Natural killer cell (primary cell): ENCODE data around the gene C8G. TPM values are rescaled to one million over a fixed set of nuclear protein-coding genes. Genes with fewer than 3 reads are reported as not detected.

ENCODE experiments used
- ATAC-seq, 3 donors: fragments of 150-1000 bp in 2 of 3; fragments of 200-7000 bp in 1 of 3; cut with Tn5 transposase; 1 replicate in 1 of 3; 2 replicates in 2 of 3; pipeline ENCODE4 v1.10.0; 2021; ENCODE audit warnings: mild to moderate bottlenecking in 2 of 3, moderate library complexity in 2 of 3
- DNase-seq, 2 donors: peaks; one replicate each; pipeline versions ENCODE4 v3.0.0 to v3.0.0-alpha.2; 2013 to 2021; ENCODE audit warnings: mixed read lengths in 1 of 2
- H3K27ac ChIP-seq: one replicate; pipeline ENCODE4 v1.5.1; 2013; ENCODE audit warnings: mild to moderate bottlenecking, low read length
- H3K27me3 ChIP-seq: one replicate; pipeline ENCODE4 v1.6.1; 2013; ENCODE audit warnings: low read length; ENCODE audit not compliant: control insufficient read depth, insufficient read depth
- H3K36me3 ChIP-seq: one replicate; pipeline ENCODE4 v1.6.1; 2013; ENCODE audit warnings: low read length; ENCODE audit not compliant: control insufficient read depth, insufficient read depth
- H3K4me1 ChIP-seq: one replicate; pipeline ENCODE4 v1.6.1; 2013; ENCODE audit warnings: low read length; ENCODE audit not compliant: control insufficient read depth, insufficient read depth
- H3K4me3 ChIP-seq: one replicate; pipeline ENCODE4 v1.5.1; 2013; ENCODE audit warnings: low read length
- H3K9me3 ChIP-seq: one replicate; pipeline ENCODE4 v1.6.1; 2013; ENCODE audit warnings: low read length; ENCODE audit not compliant: control insufficient read depth, insufficient read depth
- H3K27ac Mint-ChIP-seq, 2 donors: one replicate each; pipeline ENCODE4 v1.8.0; 2022; ENCODE audit warnings: mild to moderate bottlenecking in 2 of 2, mixed read lengths in 2 of 2, moderate library complexity in 1 of 2
- H3K27me3 Mint-ChIP-seq, 2 donors: one replicate each; pipeline ENCODE4 v1.8.0; 2022; ENCODE audit warnings: low read depth in 2 of 2, mixed read lengths in 2 of 2
- H3K36me3 Mint-ChIP-seq: one replicate; pipeline ENCODE4 v1.8.0; 2022; ENCODE audit warnings: mixed read lengths
- H3K4me1 Mint-ChIP-seq, 2 donors: one replicate each; pipeline ENCODE4 v1.8.0; 2022; ENCODE audit warnings: mixed read lengths in 2 of 2
- H3K4me3 Mint-ChIP-seq: one replicate; pipeline ENCODE4 v1.8.0; 2022; ENCODE audit warnings: mild to moderate bottlenecking, moderate library complexity, mixed read lengths
- H3K9me3 Mint-ChIP-seq, 2 donors: one replicate each; pipeline ENCODE4 v1.8.0; 2022; ENCODE audit warnings: mixed read lengths in 2 of 2
- WGBS: methylation state at CpG from one replicate; pipeline ENCODE4 v1.1.7; 2013; ENCODE audit warnings: missing lambda C conversion rate; ENCODE audit not compliant: insufficient coverage; 5-methylcytosine and 5-hydroxymethylcytosine counted together
- intact Hi-C: fragments of 100-400 bp; cut with micrococcal nuclease; formaldehyde crosslinking; loops from one replicate; pipeline ENCODE4 v1.14.2; 2022
- total RNA-seq, 4 donors: library from RNA; stranded (reverse); fragments of 120-200 nt in 1 of 4; gene quantifications; one replicate each; pipeline versions ENCODE4 v1.2.3 to v1.2.4, GENCODE V29; 2013 to 2022
- TF ChIP-seq, protein P1 (sequence below): fragments of 200-600 bp; IDR thresholded peaks from one replicate; pipeline ENCODE4 v1.8.0; 2022; ENCODE audit warnings: antibody characterized with exemption

Gene C8G
- total RNA-seq, 3 donors from 2014 or later (not counting 1 experiment from before 2014, with no cell fraction given) = 3.9 to 8.5 (median 7.3) TPM

DNA sequence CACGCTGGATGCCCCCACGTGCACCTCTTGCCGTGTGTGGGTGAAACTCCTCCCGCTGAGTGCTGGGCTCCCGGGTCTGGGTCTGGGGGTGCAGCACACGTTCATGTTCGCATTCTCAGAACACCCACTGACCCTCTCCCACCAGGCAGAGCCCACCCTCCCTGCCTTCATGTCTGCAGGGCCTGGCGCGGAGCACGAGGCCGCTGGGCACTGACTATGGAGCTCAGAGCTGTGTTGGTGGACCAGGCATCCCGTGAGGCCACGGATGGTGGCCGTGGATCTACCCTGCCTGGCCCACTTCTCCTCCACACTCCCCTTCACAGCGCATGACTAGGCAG, 15.9 kb downstream of the C8G start:
- Histone ChIP-seq H3K4me3 (no peak overlapping the region), H3K36me3 (no peaks in the 10 kb centered on the region), H3K4me1 (peaks cover 84% of the 10 kb centered on the region), H3K27me3 (no peaks in the 10 kb centered on the region), H3K27ac (peak overlapping the region; percentile 8), H3K9me3 (no peaks in the 10 kb centered on the region)
- DNase-seq = no peak
- TF ChIP-seq, protein P1, sequence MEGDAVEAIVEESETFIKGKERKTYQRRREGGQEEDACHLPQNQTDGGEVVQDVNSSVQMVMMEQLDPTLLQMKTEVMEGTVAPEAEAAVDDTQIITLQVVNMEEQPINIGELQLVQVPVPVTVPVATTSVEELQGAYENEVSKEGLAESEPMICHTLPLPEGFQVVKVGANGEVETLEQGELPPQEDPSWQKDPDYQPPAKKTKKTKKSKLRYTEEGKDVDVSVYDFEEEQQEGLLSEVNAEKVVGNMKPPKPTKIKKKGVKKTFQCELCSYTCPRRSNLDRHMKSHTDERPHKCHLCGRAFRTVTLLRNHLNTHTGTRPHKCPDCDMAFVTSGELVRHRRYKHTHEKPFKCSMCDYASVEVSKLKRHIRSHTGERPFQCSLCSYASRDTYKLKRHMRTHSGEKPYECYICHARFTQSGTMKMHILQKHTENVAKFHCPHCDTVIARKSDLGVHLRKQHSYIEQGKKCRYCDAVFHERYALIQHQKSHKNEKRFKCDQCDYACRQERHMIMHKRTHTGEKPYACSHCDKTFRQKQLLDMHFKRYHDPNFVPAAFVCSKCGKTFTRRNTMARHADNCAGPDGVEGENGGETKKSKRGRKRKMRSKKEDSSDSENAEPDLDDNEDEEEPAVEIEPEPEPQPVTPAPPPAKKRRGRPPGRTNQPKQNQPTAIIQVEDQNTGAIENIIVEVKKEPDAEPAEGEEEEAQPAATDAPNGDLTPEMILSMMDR = no peak
- intact Hi-C loops = loop anchor here (1.0 kb wide), 1 partner anchor 39 kb away; no protein-coding TSS in a partner anchor
- Mint-ChIP-seq H3K36me3 (no peaks in the 10 kb centered on the region), H3K4me3 (peak overlapping the region; percentile 79), H3K27ac (peak overlapping the region; percentile 85 to 87), H3K9me3 (peaks cover 4 to 5% of the 10 kb centered on the region in 2 donors), H3K27me3 (no peaks in the 10 kb centered on the region), H3K4me1 (peaks cover 33 to 81% of the 10 kb centered on the region in 2 donors)
- 74% methylated on average over 15 of the region's 15 CpGs for WGBS
- peak in 1 of 3 donors; percentile 18 for ATAC-seq

DNA sequence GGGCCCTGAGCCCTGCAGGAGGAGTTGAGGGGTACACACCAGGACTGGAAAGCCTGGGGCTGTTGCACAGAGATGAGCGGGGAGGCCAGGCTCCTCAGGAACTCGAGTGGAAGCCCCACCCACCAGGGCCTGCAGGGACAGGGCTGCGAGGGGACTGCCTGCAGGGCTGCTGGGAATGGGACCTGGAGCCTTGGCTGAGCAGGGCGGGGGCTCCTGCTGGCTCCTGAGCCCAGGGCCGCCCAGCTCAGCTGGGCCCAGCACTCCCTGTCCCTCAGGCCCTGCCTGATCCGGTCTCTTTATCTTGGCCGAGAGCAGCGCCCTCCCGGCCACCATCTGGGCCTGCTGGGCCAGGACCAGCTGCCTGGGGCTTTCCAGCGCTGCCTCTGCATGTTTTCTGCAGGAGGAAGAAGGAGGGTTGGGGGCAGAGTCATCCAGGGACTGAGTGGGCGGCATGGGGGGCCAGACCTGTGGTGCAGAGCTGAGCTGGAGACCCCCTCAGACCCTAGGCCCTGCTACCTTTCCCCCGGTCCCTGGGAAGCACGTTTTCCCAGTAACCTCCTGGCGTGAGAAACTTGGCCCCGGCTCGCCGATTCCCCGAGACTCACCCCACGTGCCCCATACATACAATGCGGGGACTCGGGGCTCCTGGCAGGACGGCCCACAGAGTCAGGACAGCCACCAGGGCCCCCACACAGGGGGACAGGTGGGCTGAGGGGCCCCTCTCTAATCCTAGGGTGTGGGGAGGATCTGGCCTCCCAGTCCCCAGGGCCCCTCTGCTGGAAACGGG, 16.4 kb downstream of the C8G start:
- ATAC-seq = peak in 1 of 3 donors; percentile 10
- H3K4me3 ChIP-seq = no peak overlapping the region
- TF ChIP-seq, protein P1 = no peak
- Mint-ChIP-seq H3K9me3 (peaks cover 3 to 4% of the 10 kb centered on the region in 2 donors), H3K36me3 (no peaks in the 10 kb centered on the region), H3K27ac (peak overlapping the region; percentile 76 to 85), H3K27me3 (no peaks in the 10 kb centered on the region), H3K4me3 (peak overlapping the region; percentile 31), H3K4me1 (peaks cover 36 to 81% of the 10 kb centered on the region in 2 donors)
- WGBS = 87% methylated on average over 23 of the region's 23 CpGs
- no peaks in the 10 kb centered on the region for H3K36me3 ChIP-seq
- peaks cover 90% of the 10 kb centered on the region for H3K4me1 ChIP-seq
- H3K27ac ChIP-seq = no peak overlapping the region
- no peak for DNase-seq
- H3K9me3 ChIP-seq = no peaks in the 10 kb centered on the region
- intact Hi-C loops = no loop called here
- H3K27me3 ChIP-seq = no peaks in the 10 kb centered on the region

DNA sequence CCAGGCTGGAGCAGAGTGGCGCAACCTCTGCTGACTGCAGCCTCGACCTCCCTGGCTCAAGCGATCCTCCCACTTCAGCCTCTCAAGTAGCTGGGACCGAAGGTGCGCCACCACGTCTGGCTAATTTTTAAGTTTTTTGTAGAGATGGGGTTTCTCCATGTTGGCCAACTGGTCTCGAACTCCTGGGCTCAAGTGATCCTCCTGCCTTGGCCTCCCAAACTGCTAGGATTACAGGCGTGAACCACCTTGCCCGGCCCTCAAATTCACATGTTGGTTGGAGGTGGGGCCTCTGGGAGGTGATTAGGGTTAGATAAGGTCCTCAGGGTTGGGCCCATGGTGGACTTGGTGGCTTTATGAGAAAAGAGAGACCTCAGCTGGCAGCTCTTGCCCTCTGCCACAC, 17.1 kb downstream of the C8G start:
- H3K4me1 Mint-ChIP-seq = peaks cover 35 to 78% of the 10 kb centered on the region in 2 donors
- no peaks in the 10 kb centered on the region for H3K27me3 Mint-ChIP-seq
- H3K4me3 Mint-ChIP-seq = peak overlapping the region; percentile 25
- no peaks in the 10 kb centered on the region for H3K27me3 ChIP-seq
- TF ChIP-seq, protein P1 = no peak
- no peaks in the 10 kb centered on the region for H3K9me3 Mint-ChIP-seq
- ATAC-seq (no peak), DNase-seq (no peak)
- peak overlapping the region; percentile 76 to 85 for H3K27ac Mint-ChIP-seq
- no peak overlapping the region for H3K4me3 ChIP-seq
- intact Hi-C loops = no loop called here
- H3K36me3 Mint-ChIP-seq = no peaks in the 10 kb centered on the region
- WGBS = 78% methylated on average over 9 of the region's 9 CpGs
- H3K4me1 ChIP-seq = peaks cover 94% of the 10 kb centered on the region
- no peaks in the 10 kb centered on the region for H3K36me3 ChIP-seq
- no peaks in the 10 kb centered on the region for H3K9me3 ChIP-seq
- H3K27ac ChIP-seq = peak overlapping the region; percentile 34
